ENCODE measurements around the gene POU5F2. TPM values are rescaled to one million over a fixed set of nuclear protein-coding genes. Genes with fewer than 3 reads are reported as not detected.

POU5F2 gene
- total RNA-seq, 2 experiments from 2014 or later, result 0.27 to 0.33 TPM

GRCh38 chr5:93708442-93708841 is 33.0 kb downstream of the POU5F2 start:
- no peaks in the 10 kb centered on the region for H3K27me3 Mint-ChIP-seq
- no peak overlapping the region for H3K27ac Mint-ChIP-seq
- POLR2A ChIA-PET, result no interaction called here
- peaks cover 18% of the 10 kb centered on the region for H3K36me3 Mint-ChIP-seq
- CTCF ChIA-PET, result no interaction called here
- DNase-seq, result no peak
- peaks cover 6% of the 10 kb centered on the region for H3K9me3 Mint-ChIP-seq
- peaks cover 5% of the 10 kb centered on the region for H3K4me1 Mint-ChIP-seq (ENCODE audit: low read depth)
- no peak overlapping the region for H3K4me3 Mint-ChIP-seq
- intact Hi-C loops (cut with micrococcal nuclease), result no loop called here

GRCh38 chr5:93705896-93706295 is 35.5 kb downstream of the POU5F2 start:
- Mint-ChIP-seq H3K36me3 (peaks cover 4% of the 10 kb centered on the region), H3K27ac (no peak overlapping the region), H3K27me3 (no peaks in the 10 kb centered on the region), H3K4me1 (ENCODE audit: low read depth) (peaks cover 10% of the 10 kb centered on the region), H3K9me3 (no peaks in the 10 kb centered on the region), H3K4me3 (no peak overlapping the region)
- ChIA-PET POLR2A (no interaction called here), CTCF (no interaction called here)
- intact Hi-C loops (cut with micrococcal nuclease), result no loop called here
- no peak for DNase-seq

GRCh38 chr5:93704996-93705395 is 36.4 kb downstream of the POU5F2 start:
- DNase-seq, result no peak
- ChIA-PET POLR2A (no interaction called here), CTCF (no interaction called here)
- Mint-ChIP-seq H3K27me3 (no peaks in the 10 kb centered on the region), H3K27ac (no peak overlapping the region), H3K4me1 (ENCODE audit: low read depth) (peaks cover 10% of the 10 kb centered on the region), H3K36me3 (peaks cover 4% of the 10 kb centered on the region), H3K4me3 (no peak overlapping the region), H3K9me3 (no peaks in the 10 kb centered on the region)
- intact Hi-C loops (cut with micrococcal nuclease), result no loop called here

- intact Hi-C loops (cut with micrococcal nuclease), result no loop called here
- Mint-ChIP-seq H3K27me3 (no peaks in the 10 kb centered on the region), H3K4me1 (ENCODE audit: low read depth) (no peaks in the 10 kb centered on the region), H3K36me3 (peaks cover 36% of the 10 kb centered on the region), H3K4me3 (no peak overlapping the region), H3K27ac (no peak overlapping the region), H3K9me3 (peaks cover 39% of the 10 kb centered on the region)
- DNase-seq, result no peak
- ChIA-PET POLR2A (no interaction called here), CTCF (no interaction called here)
Observed at GRCh38 chr5:93691997-93692396, 49.4 kb downstream of the POU5F2 start.

Other genes starting within 250 kb of the POU5F2 start
- gene NR2F1-AS1, start 160.4 kb downstream of the POU5F2 start, total RNA-seq, result not detected
- gene NR2F1, start 158.4 kb downstream of the POU5F2 start, total RNA-seq, result not detected